Glutamatergic neuron (in vitro differentiated cells): ENCODE measurements around the gene ADGRB3. TPM values are rescaled to one million over a fixed set of nuclear protein-coding genes. Genes with fewer than 3 reads are reported as not detected.

Source experiments
- DNase-seq: peaks from one replicate; pipeline ENCODE4 v3.0.0; 2022
- H3K27ac Mint-ChIP-seq: one replicate; pipeline ENCODE4 v1.8.0; 2020; ENCODE audit warnings: mild to moderate bottlenecking, mixed read lengths, inconsistent platforms; ENCODE audit not compliant: unreplicated experiment
- H3K27me3 Mint-ChIP-seq: one replicate; pipeline ENCODE4 v1.8.0; 2020; ENCODE audit warnings: mild to moderate bottlenecking, moderate library complexity, mixed read lengths, inconsistent platforms; ENCODE audit not compliant: unreplicated experiment
- H3K36me3 Mint-ChIP-seq: one replicate; pipeline ENCODE4 v1.8.0; 2020; ENCODE audit warnings: mild to moderate bottlenecking, mixed read lengths, inconsistent platforms; ENCODE audit not compliant: unreplicated experiment
- H3K4me1 Mint-ChIP-seq: one replicate; pipeline ENCODE4 v1.8.0; 2020; ENCODE audit warnings: mild to moderate bottlenecking, low read depth, mixed read lengths, inconsistent platforms; ENCODE audit not compliant: unreplicated experiment
- H3K4me3 Mint-ChIP-seq: one replicate; pipeline ENCODE4 v1.8.0; 2020; ENCODE audit warnings: mild to moderate bottlenecking, mixed read lengths, inconsistent platforms; ENCODE audit not compliant: unreplicated experiment
- H3K9me3 Mint-ChIP-seq: one replicate; pipeline ENCODE4 v1.8.0; 2020; ENCODE audit warnings: mild to moderate bottlenecking, moderate library complexity, mixed read lengths, inconsistent platforms; ENCODE audit not compliant: unreplicated experiment
- total RNA-seq: library from RNA; stranded (reverse); fragmentation: NEBNext Ultra II Directional; extraction: Animal tissue kit (Norgen Biotek cat#: 25700); gene quantifications from one replicate; pipeline ENCODE4 v1.2.1, GENCODE V29; 2021; ENCODE audit not compliant: unreplicated experiment
- TF ChIP-seq, protein P1 (sequence below): fragments of 200-600 bp; sonication (generic); IDR thresholded peaks from one replicate; pipeline ENCODE4 v1.5.0; 2021; ENCODE audit not compliant: partially characterized antibody, unreplicated experiment

The ADGRB3 gene
- total RNA-seq, 1 donor from 2014 or later = 7.3 TPM

GRCh38 chr6:69072796-69073195, 437.7 kb downstream of the ADGRB3 start:
- H3K4me1 Mint-ChIP-seq = no peaks in the 10 kb centered on the region
- H3K27me3 Mint-ChIP-seq = no peaks in the 10 kb centered on the region
- H3K9me3 Mint-ChIP-seq = no peaks in the 10 kb centered on the region
- DNase-seq = no peak
- TF ChIP-seq, protein P1, sequence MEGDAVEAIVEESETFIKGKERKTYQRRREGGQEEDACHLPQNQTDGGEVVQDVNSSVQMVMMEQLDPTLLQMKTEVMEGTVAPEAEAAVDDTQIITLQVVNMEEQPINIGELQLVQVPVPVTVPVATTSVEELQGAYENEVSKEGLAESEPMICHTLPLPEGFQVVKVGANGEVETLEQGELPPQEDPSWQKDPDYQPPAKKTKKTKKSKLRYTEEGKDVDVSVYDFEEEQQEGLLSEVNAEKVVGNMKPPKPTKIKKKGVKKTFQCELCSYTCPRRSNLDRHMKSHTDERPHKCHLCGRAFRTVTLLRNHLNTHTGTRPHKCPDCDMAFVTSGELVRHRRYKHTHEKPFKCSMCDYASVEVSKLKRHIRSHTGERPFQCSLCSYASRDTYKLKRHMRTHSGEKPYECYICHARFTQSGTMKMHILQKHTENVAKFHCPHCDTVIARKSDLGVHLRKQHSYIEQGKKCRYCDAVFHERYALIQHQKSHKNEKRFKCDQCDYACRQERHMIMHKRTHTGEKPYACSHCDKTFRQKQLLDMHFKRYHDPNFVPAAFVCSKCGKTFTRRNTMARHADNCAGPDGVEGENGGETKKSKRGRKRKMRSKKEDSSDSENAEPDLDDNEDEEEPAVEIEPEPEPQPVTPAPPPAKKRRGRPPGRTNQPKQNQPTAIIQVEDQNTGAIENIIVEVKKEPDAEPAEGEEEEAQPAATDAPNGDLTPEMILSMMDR = no peak
- H3K36me3 Mint-ChIP-seq = no peaks in the 10 kb centered on the region
- no peak overlapping the region for H3K27ac Mint-ChIP-seq
- H3K4me3 Mint-ChIP-seq = no peak overlapping the region

DNA sequence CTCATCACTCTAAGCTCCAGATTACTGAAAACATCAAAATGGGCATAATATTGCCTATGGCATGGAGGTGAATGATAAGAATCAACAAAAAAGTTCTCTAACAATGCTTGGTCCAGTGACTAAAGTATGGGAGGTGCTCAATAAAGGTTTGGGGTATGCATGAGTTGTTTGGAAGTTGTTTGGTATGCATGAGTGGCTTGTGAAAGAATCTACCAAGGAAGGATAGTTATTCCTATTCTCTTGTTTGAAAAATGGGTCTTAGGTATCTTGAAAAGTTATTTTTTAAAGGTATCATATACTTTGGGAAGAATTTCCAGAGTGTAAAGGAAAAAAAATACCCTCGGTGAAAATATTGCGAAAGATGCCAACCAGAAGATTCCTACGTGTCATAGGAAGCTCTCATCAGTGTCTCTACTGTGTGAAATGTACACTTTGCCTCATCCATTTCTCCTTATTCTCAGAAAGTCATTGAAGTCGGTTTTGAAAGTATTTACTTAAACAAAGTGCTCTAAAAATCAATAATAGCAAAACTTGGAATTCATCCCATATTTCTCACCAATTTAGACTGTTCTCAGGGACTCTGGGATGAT, 449.8 kb downstream of the ADGRB3 start:
- Mint-ChIP-seq H3K4me1 (no peaks in the 10 kb centered on the region), H3K36me3 (no peaks in the 10 kb centered on the region), H3K27me3 (no peaks in the 10 kb centered on the region), H3K27ac (no peak overlapping the region), H3K4me3 (no peak overlapping the region), H3K9me3 (no peaks in the 10 kb centered on the region)
- DNase-seq = no peak
- TF ChIP-seq, protein P1 = no peak

DNA sequence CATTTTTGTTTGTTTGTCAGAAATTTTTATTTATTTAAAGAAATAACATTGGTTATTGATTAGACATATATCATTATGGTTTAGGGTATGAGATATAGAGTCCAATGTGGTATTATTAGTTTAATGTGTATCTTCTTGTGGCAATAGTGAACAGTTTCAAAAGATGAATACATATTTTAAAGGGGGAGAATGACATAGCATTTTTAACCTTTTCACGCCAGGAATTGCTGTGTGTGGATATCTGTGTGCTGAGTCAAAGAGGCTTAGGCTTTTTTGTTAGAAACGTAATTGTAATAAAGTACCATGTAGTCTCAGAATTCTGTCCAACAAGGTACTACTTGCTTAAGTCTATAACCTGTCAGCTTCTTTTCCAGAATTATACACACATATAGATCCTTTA, 451.6 kb downstream of the ADGRB3 start:
- Mint-ChIP-seq H3K4me3 (no peak overlapping the region), H3K9me3 (no peaks in the 10 kb centered on the region), H3K4me1 (no peaks in the 10 kb centered on the region), H3K36me3 (no peaks in the 10 kb centered on the region), H3K27me3 (no peaks in the 10 kb centered on the region), H3K27ac (no peak overlapping the region)
- TF ChIP-seq, protein P1 = no peak
- DNase-seq = no peak

GRCh38 chr6:69089539-69089938, 454.5 kb downstream of the ADGRB3 start:
- TF ChIP-seq, protein P1 = no peak
- Mint-ChIP-seq H3K27ac (no peak overlapping the region), H3K36me3 (no peaks in the 10 kb centered on the region), H3K4me1 (no peaks in the 10 kb centered on the region), H3K4me3 (no peak overlapping the region), H3K9me3 (no peaks in the 10 kb centered on the region), H3K27me3 (no peaks in the 10 kb centered on the region)
- DNase-seq = no peak

DNA sequence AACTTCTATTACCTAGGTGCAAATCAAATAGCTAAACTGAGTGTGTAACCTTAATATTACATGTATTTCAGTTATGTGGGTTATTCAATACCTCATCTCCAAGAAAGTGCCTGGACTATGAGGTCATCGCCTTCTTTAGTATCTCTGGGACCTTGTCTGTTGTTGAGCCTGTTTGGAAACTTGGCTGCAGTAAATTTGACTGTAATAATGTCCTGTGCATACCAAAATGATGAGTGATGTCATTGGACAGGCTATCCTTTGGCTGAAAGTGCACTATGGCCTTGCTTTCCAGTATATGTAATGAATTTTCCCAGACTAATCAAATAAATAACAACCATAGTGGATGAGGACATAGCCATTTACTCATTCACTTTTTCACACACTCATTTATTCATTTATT, 455.1 kb downstream of the ADGRB3 start:
- DNase-seq = no peak
- H3K4me1 Mint-ChIP-seq = no peaks in the 10 kb centered on the region
- TF ChIP-seq, protein P1 = no peak
- no peaks in the 10 kb centered on the region for H3K36me3 Mint-ChIP-seq
- no peak overlapping the region for H3K4me3 Mint-ChIP-seq
- H3K9me3 Mint-ChIP-seq = no peaks in the 10 kb centered on the region
- H3K27ac Mint-ChIP-seq = no peak overlapping the region
- no peaks in the 10 kb centered on the region for H3K27me3 Mint-ChIP-seq
